ENCODE measurements around the gene HIVEP3. TPM values are rescaled to one million over a fixed set of nuclear protein-coding genes. Genes with fewer than 3 reads are reported as not detected.

Gene HIVEP3
- total RNA-seq, 1 donor from 2014 or later: 1.8 TPM

GRCh38 chr1:41537788-41538351, 380.9 kb downstream of the HIVEP3 start:
- DNase-seq (ENCODE audit: low read depth in 2 of 2): peak; percentile 16 to 82

- no peak for DNase-seq (ENCODE audit: low read depth in 2 of 2)
These were observed 381.5 kb downstream of the HIVEP3 start for GRCh38 chr1:41537251-41537650.

- no peak for DNase-seq (ENCODE audit: low read depth in 2 of 2)
These were observed 382.3 kb downstream of the HIVEP3 start for GRCh38 chr1:41536361-41536802.

- no peak for DNase-seq (ENCODE audit: low read depth in 2 of 2)
These were observed 383.0 kb downstream of the HIVEP3 start for GRCh38 chr1:41535716-41536115.

GRCh38 chr1:41535276-41535675, 383.4 kb downstream of the HIVEP3 start:
- DNase-seq (ENCODE audit: low read depth in 2 of 2): no peak

GRCh38 chr1:41534181-41535076, 384.3 kb downstream of the HIVEP3 start:
- no peak for DNase-seq (ENCODE audit: low read depth in 2 of 2)

GRCh38 chr1:41533731-41534080, 385.0 kb downstream of the HIVEP3 start:
- DNase-seq (ENCODE audit: low read depth in 2 of 2): no peak

GRCh38 chr1:41533016-41533730, 385.5 kb downstream of the HIVEP3 start:
- no peak for DNase-seq (ENCODE audit: low read depth in 2 of 2)

- DNase-seq (ENCODE audit: low read depth in 2 of 2): no peak
These were observed 386.3 kb downstream of the HIVEP3 start for GRCh38 chr1:41532206-41532975.

- DNase-seq (ENCODE audit: low read depth in 2 of 2): no peak
These were observed 388.3 kb downstream of the HIVEP3 start for GRCh38 chr1:41530411-41530810.

GRCh38 chr1:41529621-41530395, 388.9 kb downstream of the HIVEP3 start:
- no peak for DNase-seq (ENCODE audit: low read depth in 2 of 2)

GRCh38 chr1:41528726-41529605, 389.8 kb downstream of the HIVEP3 start:
- DNase-seq (ENCODE audit: low read depth in 2 of 2): no peak

- no peak for DNase-seq (ENCODE audit: low read depth in 2 of 2)
These were observed 390.6 kb downstream of the HIVEP3 start for GRCh38 chr1:41528106-41528505.

GRCh38 chr1:41526956-41527561, 391.7 kb downstream of the HIVEP3 start:
- DNase-seq (ENCODE audit: low read depth in 2 of 2): no peak

GRCh38 chr1:41525891-41526587, 392.7 kb downstream of the HIVEP3 start:
- DNase-seq (ENCODE audit: low read depth in 2 of 2): no peak

- DNase-seq (ENCODE audit: low read depth in 2 of 2): no peak
These were observed 393.7 kb downstream of the HIVEP3 start for GRCh38 chr1:41524676-41525675.

- no peak for DNase-seq (ENCODE audit: low read depth in 2 of 2)
These were observed 394.6 kb downstream of the HIVEP3 start for GRCh38 chr1:41523949-41524675.
